OCI-M1 (cell line): ENCODE data around the gene FRS3.

Experiments used
- DNase-seq: peaks from one replicate; lab custom pipeline; 2025; lab: John Stamatoyannopoulos, UW

FRS3 gene

GRCh38 chr6:41741625-41742490, 37.8 kb downstream of the FRS3 start:
- DNase-seq: no peak

GRCh38 chr6:41740366-41741162, 39.1 kb downstream of the FRS3 start:
- DNase-seq: no peak

GRCh38 chr6:41739041-41739440, 40.7 kb downstream of the FRS3 start:
- DNase-seq: no peak

- DNase-seq: no peak
Measured at GRCh38 chr6:41737591-41738130, 42.0 kb downstream of the FRS3 start.

- no peak for DNase-seq
Measured at GRCh38 chr6:41736800-41737555, 42.7 kb downstream of the FRS3 start.

GRCh38 chr6:41736186-41736733, 43.4 kb downstream of the FRS3 start:
- no peak for DNase-seq

GRCh38 chr6:41735427-41736185, 44.1 kb downstream of the FRS3 start, which contains the start of gene TFEB:
Gene TFEB (minus strand): TSS chr6:41735608. CDS start chr6:41691213, 44,395 bp downstream.
- DNase-seq: peak; percentile 96

GRCh38 chr6:41734666-41735426, 44.9 kb downstream of the FRS3 start:
- DNase-seq: peak; percentile 54

GRCh38 chr6:41733707-41734665, 45.7 kb downstream of the FRS3 start:
- no peak for DNase-seq

- no peak for DNase-seq
Measured at GRCh38 chr6:41733360-41733706, 46.4 kb downstream of the FRS3 start.

GRCh38 chr6:41732591-41733359, 46.9 kb downstream of the FRS3 start:
- peak; percentile 14 for DNase-seq

- DNase-seq: no peak
Measured at GRCh38 chr6:41732149-41732548, 47.6 kb downstream of the FRS3 start.

GRCh38 chr6:41731561-41732086, 48.1 kb downstream of the FRS3 start:
- DNase-seq: no peak

GRCh38 chr6:41730531-41731436, 48.9 kb downstream of the FRS3 start:
- DNase-seq: no peak

- DNase-seq: no peak
Measured at GRCh38 chr6:41729624-41730023, 50.1 kb downstream of the FRS3 start.

- no peak for DNase-seq
Measured at GRCh38 chr6:41728954-41729353, 50.7 kb downstream of the FRS3 start.
